Measurements from ENCODE around the gene ETS1.

ETS1 gene

GRCh38 chr11:128627666-128628324, 40.4 kb upstream of the ETS1 start:
- Histone ChIP-seq H3K4me1 (ENCODE audit: control insufficient read depth, insufficient read depth, low read length) (no peaks in the 10 kb centered on the region), H3K36me3 (ENCODE audit: control insufficient read depth in 2 of 2, insufficient read depth in 1 of 2, low read length in 2 of 2) (no peaks in the 10 kb centered on the region), H3K27ac (ENCODE audit: extremely low read depth, low read depth, low read length) (no peak overlapping the region), H3K4me3 (ENCODE audit: low read depth, low read length) (no peak overlapping the region), H3K9me3 (ENCODE audit: control insufficient read depth, insufficient read depth, low read depth, low read length) (no peaks in the 10 kb centered on the region)
- POLR2A ChIA-PET, result no interaction called here
- TF ChIP-seq ZSCAN23 (tag by site-specific recombination; IDR thresholded peaks at IDR 0.05), result no peak
- TF ChIP-seq BCL11A (tag by site-specific recombination; IDR thresholded peaks at IDR 0.05; ENCODE audit: low read depth), result no peak
- TF ChIP-seq ZNF138 (tag by site-specific recombination; IDR thresholded peaks at IDR 0.05; ENCODE audit: borderline replicate concordance), result no peak
- TF ChIP-seq ZNF624 (tag by site-specific recombination; IDR thresholded peaks at IDR 0.05), result no peak
- no peak for TF ChIP-seq ZNF677 (tag by site-specific recombination; IDR thresholded peaks at IDR 0.05)
- no peak for TF ChIP-seq ZNF169 (tag by site-specific recombination; IDR thresholded peaks at IDR 0.05)
- TF ChIP-seq MEIS1 (CRISPR knock-in tag; IDR thresholded peaks at IDR 0.05; ENCODE audit: borderline replicate concordance), result no peak
- CTCF ChIA-PET, result interaction anchor here (0.7 to 7.6 kb wide), 10 partner anchors 8 to 704 kb away, joined by 3 to 120 read pairs (median 4); no protein-coding TSS in a partner anchor

- Histone ChIP-seq H3K4me1 (ENCODE audit: control insufficient read depth, insufficient read depth, low read length) (no peaks in the 10 kb centered on the region), H3K36me3 (ENCODE audit: control insufficient read depth in 2 of 2, insufficient read depth in 1 of 2, low read length in 2 of 2) (no peaks in the 10 kb centered on the region), H3K4me3 (ENCODE audit: low read depth, low read length) (no peak overlapping the region), H3K27ac (ENCODE audit: extremely low read depth, low read depth, low read length) (no peak overlapping the region), H3K9me3 (ENCODE audit: control insufficient read depth, insufficient read depth, low read depth, low read length) (no peaks in the 10 kb centered on the region)
- CTCF ChIA-PET, result interaction anchor here (0.7 to 7.6 kb wide), 6 partner anchors 7 to 704 kb away, joined by 3 to 120 read pairs (median 6); no protein-coding TSS in a partner anchor
- TF ChIP-seq SCRT2 (tag by site-specific recombination; IDR thresholded peaks at IDR 0.05) (no peak), ZFP69B (tag by site-specific recombination; IDR thresholded peaks at IDR 0.05) (no peak)
- POLR2A ChIA-PET, result no interaction called here
These were observed 39.7 kb upstream of the ETS1 start for GRCh38 chr11:128626913-128627665.

- no peak overlapping the region for H3K4me3 ChIP-seq (ENCODE audit: low read depth, low read length)
- no peak overlapping the region for H3K27ac ChIP-seq (ENCODE audit: extremely low read depth, low read depth, low read length)
- TF ChIP-seq ZNF18 (tag by site-specific recombination; IDR thresholded peaks at IDR 0.05) (no peak), PATZ1 (tag by site-specific recombination; IDR thresholded peaks at IDR 0.05) (no peak), ZNF350 (tag by site-specific recombination; IDR thresholded peaks at IDR 0.05) (no peak)
- H3K36me3 ChIP-seq (ENCODE audit: control insufficient read depth in 2 of 2, insufficient read depth in 1 of 2, low read length in 2 of 2), result no peaks in the 10 kb centered on the region
- H3K4me1 ChIP-seq (ENCODE audit: control insufficient read depth, insufficient read depth, low read length), result no peaks in the 10 kb centered on the region
- ChIA-PET POLR2A (no interaction called here), CTCF (interaction anchor here (0.6 to 0.7 kb wide), 3 partner anchors 28 to 197 kb away, joined by 3 read pairs; no protein-coding TSS in a partner anchor)
- no peaks in the 10 kb centered on the region for H3K9me3 ChIP-seq (ENCODE audit: control insufficient read depth, insufficient read depth, low read depth, low read length)
These were observed 38.4 kb upstream of the ETS1 start for GRCh38 chr11:128625746-128626145.

GRCh38 chr11:128625326-128625725, 38.0 kb upstream of the ETS1 start:
- Histone ChIP-seq H3K4me3 (ENCODE audit: low read depth, low read length) (no peak overlapping the region), H3K4me1 (ENCODE audit: control insufficient read depth, insufficient read depth, low read length) (no peaks in the 10 kb centered on the region), H3K27ac (ENCODE audit: extremely low read depth, low read depth, low read length) (no peak overlapping the region), H3K36me3 (ENCODE audit: control insufficient read depth in 2 of 2, insufficient read depth in 1 of 2, low read length in 2 of 2) (no peaks in the 10 kb centered on the region), H3K9me3 (ENCODE audit: control insufficient read depth, insufficient read depth, low read depth, low read length) (no peaks in the 10 kb centered on the region)
- ChIA-PET POLR2A (interaction anchor here (0.6 kb wide), 1 partner anchor 30 kb away, joined by 3 read pairs; no protein-coding TSS in a partner anchor), CTCF (interaction anchor here (0.6 to 1.7 kb wide), 4 partner anchors 197 to 581 kb away, joined by 3 to 4 read pairs (median 4); no protein-coding TSS in a partner anchor)
- no peak for TF ChIP-seq ELK4 (IDR thresholded peaks at IDR 0.05; ENCODE audit: borderline replicate concordance, low read depth, low read length)
- TF ChIP-seq ZNF529 (tag by site-specific recombination; IDR thresholded peaks at IDR 0.05; ENCODE audit: insufficient replicate concordance), result no peak
- TF ChIP-seq ZNF175 (tag by site-specific recombination; IDR thresholded peaks at IDR 0.05), result no peak
- no peak for TF ChIP-seq ZNF513 (tag by site-specific recombination; IDR thresholded peaks at IDR 0.05)
- no peak for TF ChIP-seq ZNF311 (tag by site-specific recombination; IDR thresholded peaks at IDR 0.05; ENCODE audit: borderline replicate concordance)

Measured in HEK293 (cell line).